DOHH2 (cell line): Measurements from ENCODE around the gene PNPLA2.

ENCODE experiments used
- H3F3A ChIP-seq: fragments of 200-600 bp; sonication (generic), shearing (Covaris generic); 2 replicates; pipeline ENCODE4 v1.6.0; 2016; ENCODE audit warnings: antibody characterized with exemption, mild to moderate bottlenecking; ENCODE audit not compliant: control insufficient read depth, insufficient read depth
- H3K27ac ChIP-seq: fragments of 200-600 bp; sonication (generic); 2 replicates; pipeline ENCODE4 v1.5.1; 2014; ENCODE audit warnings: low read depth, mild to moderate bottlenecking, low read length, moderate library complexity
- H3K27me3 ChIP-seq: fragments of 200-600 bp; sonication (generic); 2 replicates; pipeline ENCODE4 v1.6.1; 2014; ENCODE audit warnings: mild to moderate bottlenecking, low read length, mixed read lengths; ENCODE audit not compliant: control insufficient read depth
- H3K36me3 ChIP-seq: fragments of 200-600 bp; sonication (generic); 2 replicates; pipeline ENCODE4 v1.6.1; 2014; ENCODE audit warnings: mild to moderate bottlenecking, low read length, moderate library complexity, mixed read lengths; ENCODE audit not compliant: control insufficient read depth
- H3K4me1 ChIP-seq: fragments of 200-600 bp; sonication (generic); 2 replicates; pipeline ENCODE4 v1.6.1; 2014; ENCODE audit warnings: mild to moderate bottlenecking, low read length, mixed read lengths; ENCODE audit not compliant: control insufficient read depth
- H3K4me2 ChIP-seq: fragments of 200-600 bp; sonication (generic); 2 replicates; pipeline ENCODE4 v1.6.0; 2014; ENCODE audit warnings: mild to moderate bottlenecking, low read length, moderate library complexity
- H3K4me3 ChIP-seq: fragments of 200-600 bp; sonication (generic); 2 replicates; pipeline ENCODE4 v1.5.1; 2014; ENCODE audit warnings: mild to moderate bottlenecking, low read length, mixed read lengths
- H3K79me2 ChIP-seq: fragments of 200-600 bp; sonication (generic); 2 replicates; pipeline ENCODE4 v1.6.1; 2014; ENCODE audit warnings: mild to moderate bottlenecking, low read length, mixed read lengths; ENCODE audit not compliant: control insufficient read depth
- H3K9me2 ChIP-seq: fragments of 200-600 bp; sonication (generic); replicated peaks from 2 replicates; pipeline ENCODE4 v1.6.1; 2014; ENCODE audit warnings: mild to moderate bottlenecking, low read length, mixed read lengths; ENCODE audit not compliant: control insufficient read depth
- H3K9me3 ChIP-seq: fragments of 200-600 bp; sonication (generic); 2 replicates; pipeline ENCODE4 v1.6.1; 2014; ENCODE audit warnings: antibody characterized with exemption, low read length, mixed read lengths; ENCODE audit not compliant: control insufficient read depth, insufficient read depth
- H4K20me1 ChIP-seq: fragments of 200-600 bp; sonication (generic); 2 replicates; pipeline ENCODE4 v1.6.0; 2014; ENCODE audit warnings: low read depth, mild to moderate bottlenecking, antibody characterized with exemption, low read length, moderate library complexity; ENCODE audit not compliant: control insufficient read depth, insufficient read depth
- EZH2phosphoT487 ChIP-seq: fragments of 200-600 bp; sonication (generic); IDR thresholded peaks from 2 replicates; pipeline ENCODE4 v1.6.1; 2017; ENCODE audit warnings: borderline replicate concordance, mild to moderate bottlenecking, antibody characterized with exemption, low read length, moderate library complexity, mixed read lengths
- TF ChIP-seq, protein P1 (sequence below): fragments of 200-600 bp; sonication (generic); IDR thresholded peaks from one replicate; pipeline ENCODE4 v1.5.1; 2014; ENCODE audit warnings: antibody characterized with exemption, mild to moderate bottlenecking, low read depth, low read length; ENCODE audit not compliant: poor library complexity, severe bottlenecking

The PNPLA2 gene

DNA sequence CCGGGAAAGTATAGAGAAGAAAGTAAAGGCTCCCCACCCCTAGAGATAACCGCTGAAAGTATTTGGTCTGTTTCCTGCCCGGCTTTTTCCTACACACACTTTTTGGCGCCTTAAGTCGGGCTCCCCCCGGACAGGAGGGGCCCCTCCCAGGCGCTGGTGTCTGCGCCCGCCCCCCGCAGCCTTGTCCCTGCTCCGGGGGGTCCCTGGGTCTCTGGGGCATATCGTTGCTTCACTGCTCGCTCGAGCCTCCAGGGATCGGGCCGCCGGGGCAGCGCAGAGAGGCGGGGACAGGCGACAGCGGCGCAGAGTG, 8.1 kb downstream of the PNPLA2 start:
- peak overlapping the region; percentile 75 for H3K4me3 ChIP-seq
- no peak; the same call in 1 of the 2 replicates for TF ChIP-seq EZH2phosphoT487
- TF ChIP-seq, protein P1, sequence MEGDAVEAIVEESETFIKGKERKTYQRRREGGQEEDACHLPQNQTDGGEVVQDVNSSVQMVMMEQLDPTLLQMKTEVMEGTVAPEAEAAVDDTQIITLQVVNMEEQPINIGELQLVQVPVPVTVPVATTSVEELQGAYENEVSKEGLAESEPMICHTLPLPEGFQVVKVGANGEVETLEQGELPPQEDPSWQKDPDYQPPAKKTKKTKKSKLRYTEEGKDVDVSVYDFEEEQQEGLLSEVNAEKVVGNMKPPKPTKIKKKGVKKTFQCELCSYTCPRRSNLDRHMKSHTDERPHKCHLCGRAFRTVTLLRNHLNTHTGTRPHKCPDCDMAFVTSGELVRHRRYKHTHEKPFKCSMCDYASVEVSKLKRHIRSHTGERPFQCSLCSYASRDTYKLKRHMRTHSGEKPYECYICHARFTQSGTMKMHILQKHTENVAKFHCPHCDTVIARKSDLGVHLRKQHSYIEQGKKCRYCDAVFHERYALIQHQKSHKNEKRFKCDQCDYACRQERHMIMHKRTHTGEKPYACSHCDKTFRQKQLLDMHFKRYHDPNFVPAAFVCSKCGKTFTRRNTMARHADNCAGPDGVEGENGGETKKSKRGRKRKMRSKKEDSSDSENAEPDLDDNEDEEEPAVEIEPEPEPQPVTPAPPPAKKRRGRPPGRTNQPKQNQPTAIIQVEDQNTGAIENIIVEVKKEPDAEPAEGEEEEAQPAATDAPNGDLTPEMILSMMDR = no peak
- H3F3A ChIP-seq = no peaks in the 10 kb centered on the region; the same call in 1 of the 2 replicates
- no peaks in the 10 kb centered on the region; the same call in 1 of the 2 replicates for H4K20me1 ChIP-seq
- H3K4me1 ChIP-seq = peaks cover 51% of the 10 kb centered on the region
- H3K4me2 ChIP-seq = peak overlapping the region; percentile 90
- H3K27ac ChIP-seq = no peak overlapping the region
- H3K9me3 ChIP-seq = no peaks in the 10 kb centered on the region
- no peaks in the 10 kb centered on the region for H3K79me2 ChIP-seq
- no peaks in the 10 kb centered on the region for H3K9me2 ChIP-seq
- peaks cover 50% of the 10 kb centered on the region for H3K27me3 ChIP-seq
- peaks cover 10% of the 10 kb centered on the region for H3K36me3 ChIP-seq

DNA sequence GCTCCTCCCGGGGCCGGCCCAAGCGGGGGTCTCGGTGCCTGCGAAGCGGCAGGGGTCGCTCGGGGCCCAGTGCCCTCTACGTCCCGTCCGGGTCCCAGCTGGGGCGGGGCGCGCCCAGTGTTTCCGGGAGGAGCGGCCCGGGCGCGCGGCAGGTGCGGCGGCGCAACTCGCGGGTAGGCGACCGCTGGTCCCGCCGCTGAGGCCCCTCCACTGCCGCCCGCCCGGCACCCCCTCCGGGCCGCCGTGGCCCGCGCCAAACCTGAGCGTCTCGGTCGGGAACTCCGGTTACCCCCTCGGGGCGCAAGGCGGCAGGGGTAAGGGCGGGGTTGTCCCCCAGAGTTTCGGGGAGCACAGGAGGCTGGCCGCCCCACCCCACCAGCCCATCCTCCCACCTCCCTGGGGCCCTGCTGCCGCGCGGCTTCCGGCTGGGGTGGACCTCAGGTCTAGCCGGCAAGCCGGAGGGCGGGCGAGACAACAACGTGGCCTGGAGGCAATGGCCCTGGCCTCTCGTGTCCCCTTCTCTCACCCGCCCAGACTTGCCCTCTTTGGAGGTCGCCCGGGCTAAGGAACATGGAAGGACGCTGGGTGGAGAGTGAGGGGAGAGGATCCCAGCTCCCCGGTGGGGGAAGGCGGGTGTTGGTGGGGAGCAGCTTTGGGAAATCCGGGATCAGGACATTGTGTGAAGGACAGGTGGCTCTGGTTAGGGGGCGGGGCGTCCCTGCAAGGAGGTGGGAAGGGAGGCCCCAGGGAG, 8.6 kb downstream of the PNPLA2 start:
- H3K27me3 ChIP-seq = peaks cover 56% of the 10 kb centered on the region
- H3F3A ChIP-seq = no peaks in the 10 kb centered on the region; the same call in 1 of the 2 replicates
- H3K4me3 ChIP-seq = peak overlapping the region; percentile 75
- H3K9me3 ChIP-seq = no peaks in the 10 kb centered on the region
- peak overlapping the region; percentile 90 for H3K4me2 ChIP-seq
- H3K27ac ChIP-seq = no peak overlapping the region
- H3K9me2 ChIP-seq = no peaks in the 10 kb centered on the region
- H3K36me3 ChIP-seq = peaks cover 10% of the 10 kb centered on the region
- no peaks in the 10 kb centered on the region for H3K79me2 ChIP-seq
- TF ChIP-seq EZH2phosphoT487 = peak; percentile 2; the same call in 1 of the 2 replicates
- TF ChIP-seq, protein P1 = no peak
- H3K4me1 ChIP-seq = peaks cover 53% of the 10 kb centered on the region
- no peaks in the 10 kb centered on the region; the same call in 1 of the 2 replicates for H4K20me1 ChIP-seq

DNA sequence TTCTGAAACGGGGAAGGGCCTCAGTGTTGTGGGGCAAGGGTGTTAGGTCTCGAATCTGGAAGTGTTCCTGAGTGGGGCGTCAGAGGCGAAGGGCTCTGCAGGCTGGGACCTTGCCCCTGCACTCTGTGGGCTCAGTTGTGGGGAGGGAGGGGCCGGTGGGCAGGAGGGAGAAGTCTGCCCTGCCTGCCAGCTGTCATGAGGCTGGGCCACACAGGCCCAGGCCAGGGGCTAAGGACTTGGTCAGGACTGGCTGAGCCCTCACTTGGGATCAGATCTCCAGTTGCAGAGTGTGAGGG, 9.1 kb downstream of the PNPLA2 start, which contains the start of gene CRACR2B:
CRACR2B (plus strand) TSS at position 23 of the 296 bp plus-strand sequence. CDS start 689 bp downstream, outside the sequence.
- H3K36me3 ChIP-seq = peaks cover 10% of the 10 kb centered on the region
- H3K9me3 ChIP-seq = no peaks in the 10 kb centered on the region
- TF ChIP-seq, protein P1 = no peak
- no peak for TF ChIP-seq EZH2phosphoT487
- H3F3A ChIP-seq = no peaks in the 10 kb centered on the region; the same call in 1 of the 2 replicates
- no peaks in the 10 kb centered on the region; the same call in 1 of the 2 replicates for H4K20me1 ChIP-seq
- H3K4me2 ChIP-seq = peak within 1 kb of the TSS; percentile 90
- H3K4me3 ChIP-seq = peak within 1 kb of the TSS; percentile 75
- no peak within 1 kb of the TSS for H3K27ac ChIP-seq
- H3K27me3 ChIP-seq = peaks cover 58% of the 10 kb centered on the region
- H3K79me2 ChIP-seq = no peaks in the 10 kb centered on the region
- no peaks in the 10 kb centered on the region for H3K9me2 ChIP-seq
- peaks cover 56% of the 10 kb centered on the region for H3K4me1 ChIP-seq
